ACHN (cell line): ENCODE measurements around the gene ACP5.

ENCODE experiments used
- DNase-seq: peaks from one replicate; pipeline ENCODE4 v3.0.0-alpha.2; 2015
- in situ Hi-C: cut with HindIII; loops from 2 replicates; pipeline ENCODE4 v1.10.0; 2017; ENCODE audit warnings: low sequenced_read_pairs, low pct_ligation_motif_present, low pct_unique_long_range_greater_than_20kb

Gene ACP5

GRCh38 chr19:11554160-11554559 lies 23.3 kb downstream of the ACP5 start:
- no peak for DNase-seq
- in situ Hi-C loops: no loop called here

GRCh38 chr19:11552666-11553372 lies 24.6 kb downstream of the ACP5 start:
- no peak for DNase-seq
- in situ Hi-C loops: no loop called here

GRCh38 chr19:11551603-11552235 lies 25.7 kb downstream of the ACP5 start:
- no peak for DNase-seq
- in situ Hi-C loops: no loop called here

- in situ Hi-C loops: no loop called here
- no peak for DNase-seq
Measured at GRCh38 chr19:11550265-11550664, 27.2 kb downstream of the ACP5 start.

- no peak for DNase-seq
- in situ Hi-C loops: no loop called here
Measured at GRCh38 chr19:11549386-11549953, 28.0 kb downstream of the ACP5 start.

- in situ Hi-C loops: no loop called here
- no peak for DNase-seq
Measured at GRCh38 chr19:11547929-11548700, 29.3 kb downstream of the ACP5 start.

- in situ Hi-C loops: no loop called here
- DNase-seq: no peak
Measured at GRCh38 chr19:11541238-11541637, 36.2 kb downstream of the ACP5 start.

GRCh38 chr19:11540645-11541044 lies 36.8 kb downstream of the ACP5 start:
- DNase-seq: peak; percentile 32
- in situ Hi-C loops: no loop called here

GRCh38 chr19:11539495-11540365 lies 37.7 kb downstream of the ACP5 start:
- in situ Hi-C loops: no loop called here
- no peak for DNase-seq

GRCh38 chr19:11538232-11539036 lies 39.0 kb downstream of the ACP5 start, which contains the start of gene CNN1:
TSS of gene CNN1 (plus strand) at chr19:11538851. CDS start at chr19:11538928, 77 bp downstream.
- no peak for DNase-seq
- in situ Hi-C loops: no loop called here

GRCh38 chr19:11535792-11536595 lies 41.5 kb downstream of the ACP5 start:
- in situ Hi-C loops: no loop called here

GRCh38 chr19:11534948-11535347 lies 42.5 kb downstream of the ACP5 start:
- DNase-seq: no peak
- in situ Hi-C loops: no loop called here

More at GRCh38 chr19:11535792-11536595, 41.5 kb downstream of the ACP5 start:
- peak; percentile 86 for DNase-seq

GRCh38 chr19:11534538-11534937 lies 42.9 kb downstream of the ACP5 start:
- no peak for DNase-seq
- in situ Hi-C loops: no loop called here

- DNase-seq: peak; percentile 95
- in situ Hi-C loops: no loop called here
Measured at GRCh38 chr19:11530432-11530831, 47.0 kb downstream of the ACP5 start.

- peak; percentile 98 for DNase-seq
- in situ Hi-C loops: no loop called here
Measured at GRCh38 chr19:11528551-11529341, 48.7 kb downstream of the ACP5 start, which contains the start of gene ECSIT. TSS of gene ECSIT (minus strand) at chr19:11529134. CDS start at chr19:11519170, 9,964 bp downstream.
